ENCODE data around the gene SUMO3. TPM values are rescaled to one million over a fixed set of nuclear protein-coding genes. Genes with fewer than 3 reads are reported as not detected.

SUMO3 gene
- total and polyA plus RNA-seq, 2 of the 8 experiments (the other 6 are each of a cell fraction or from before 2014, with no cell fraction given) = 96.8 to 101 TPM

DNA sequence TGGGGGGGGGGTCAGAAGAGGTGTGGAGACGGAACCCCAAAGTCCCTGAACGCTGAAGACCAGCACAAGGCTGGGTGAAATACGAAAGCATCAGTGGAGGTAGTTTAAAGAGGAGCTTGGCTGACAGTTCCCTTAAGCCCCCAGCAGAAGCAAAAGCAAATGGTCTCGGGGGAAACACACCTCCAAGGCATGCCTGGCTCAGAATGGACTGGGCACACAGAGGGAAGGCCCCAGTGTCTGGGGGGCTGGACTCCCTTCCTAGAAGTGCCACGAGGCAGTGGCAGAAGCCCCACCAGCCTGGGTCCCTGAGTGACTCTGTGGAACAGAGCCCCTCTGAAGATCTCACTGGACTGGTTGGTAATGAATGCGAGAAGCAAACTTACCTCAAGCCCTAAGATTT, 60.1 kb downstream of the SUMO3 start:
- Histone ChIP-seq H3K18ac (ENCODE audit: extremely low read depth, low read length) (no peak overlapping the region), H3K9me3 (ENCODE audit: insufficient read depth in 2 of 2, low read depth in 1 of 2, low read length in 1 of 2) (peaks cover 0 to 6% of the 10 kb centered on the region in 2 experiments; a peak in 1 of 4 replicates), H3K79me2 (ENCODE audit: control insufficient read depth in 1 of 2, insufficient read depth in 2 of 2, low read length in 2 of 2) (no peaks in the 10 kb centered on the region), H3K27ac (ENCODE audit: low read depth, low read length) (no peak overlapping the region), H3K79me1 (ENCODE audit: low read depth, low read length) (no peaks in the 10 kb centered on the region), H2BK20ac (ENCODE audit: low read length) (no peak overlapping the region), H3K4me1 (replicated peaks in 1 of 4; ENCODE audit: control insufficient read depth in 3 of 4, insufficient read depth in 4 of 4, low read length in 3 of 4) (peaks cover 0 to 20% (median 9%) of the 10 kb centered on the region in 4 experiments; a peak in 5 of 7 replicates), H3K4me3 (ENCODE audit: extremely low read depth in 1 of 4, insufficient read depth in 2 of 4, low read depth in 3 of 4, low read length in 4 of 4) (no peak overlapping the region), H2BK120ac (replicated peaks; ENCODE audit: low read depth, low read length) (no peak overlapping the region), H3K14ac (ENCODE audit: insufficient read length) (no peak overlapping the region), H2BK5ac (ENCODE audit: low read depth, low read length) (no peak overlapping the region), H4K20me1 (replicated peaks in 1 of 2; ENCODE audit: control insufficient read depth in 1 of 2, insufficient read depth in 2 of 2, low read length in 2 of 2) (peaks cover 0 to 2% of the 10 kb centered on the region in 2 experiments), H2AFZ (ENCODE audit: low read length) (no peak overlapping the region), H3K36me3 (ENCODE audit: control insufficient read depth in 2 of 4, insufficient read depth in 4 of 4, low read length in 3 of 4) (no peaks in the 10 kb centered on the region), H3K9ac (replicated peaks in 1 of 4; ENCODE audit: extremely low read depth in 1 of 4, low read depth in 3 of 4, low read length in 3 of 4) (no peak overlapping the region), H3K27me3 (replicated peaks in 1 of 4; ENCODE audit: control insufficient read depth in 3 of 4, extremely low read depth in 1 of 4, insufficient read depth in 3 of 4, low read length in 3 of 4) (no peaks in the 10 kb centered on the region), H2BK15ac (ENCODE audit: low read length) (no peak overlapping the region), H3K56ac (replicated peaks; ENCODE audit: insufficient read length, low read depth, low read length) (no peak overlapping the region), H2AK5ac (ENCODE audit: low read depth, low read length) (no peak overlapping the region), H4K5ac (ENCODE audit: insufficient read length, low read depth, low read length) (no peak overlapping the region), H3K4me2 (ENCODE audit: insufficient read depth in 1 of 2, low read depth in 2 of 2, low read length in 2 of 2) (no peak overlapping the region), H3K4ac (replicated peaks; ENCODE audit: insufficient read length, low read depth, low read length) (no peak overlapping the region), H4K8ac (ENCODE audit: extremely low read depth, insufficient read depth, low read length) (peak overlapping the region; percentile 1; the same call in 1 of the 2 replicates), H3K23me2 (ENCODE audit: low read depth, low read length) (no peaks in the 10 kb centered on the region), H3K23ac (ENCODE audit: insufficient read length) (no peak overlapping the region), H2BK12ac (ENCODE audit: low read depth, low read length) (no peak overlapping the region), H4K91ac (replicated peaks; ENCODE audit: insufficient read length, low read length) (no peak overlapping the region)
- ChIA-PET POLR2A (ENCODE audit: partially characterized antibody) (interaction anchor here (0.9 to 1.1 kb wide), 2 partner anchors 11 to 43 kb away, joined by 3 to 4 read pairs; no protein-coding TSS in a partner anchor), CTCF (ENCODE audit: partially characterized antibody) (interaction anchor here (0.7 to 3.1 kb wide), 8 partner anchors 9 to 160 kb away, joined by 3 to 10 read pairs (median 4); no protein-coding TSS in a partner anchor)
- 83% methylated on average over 3 of the region's 6 CpGs; no CpG with 5 or more reads in 1 of the 2 experiments for WGBS, 2 experiments (ENCODE audit: extremely low coverage in 1 of 2, insufficient coverage in 1 of 2, insufficient read length in 1 of 2, insufficient replicate concordance in 2 of 2, low coverage in 1 of 2, low lambda C conversion rate in 2 of 2, missing lambda C conversion rate in 1 of 2)
- FAIRE-seq (no peak), DNase-seq (ENCODE audit: low read depth in 1 of 2, low spot score in 2 of 2) (peak in 1 of 2 experiments; percentile 36)
- TF ChIP-seq POLR2A (IDR thresholded peaks at IDR 0.05; ENCODE audit: control extremely low read depth in 1 of 2, low read depth in 2 of 2, low read length in 2 of 2) (no peak), PHF8 (conservative IDR thresholded peaks at IDR 0.05; ENCODE audit: low read depth, low read length) (no peak), SIRT6 (IDR thresholded peaks at IDR 0.05; ENCODE audit: low read length) (no peak), RAD21 (IDR thresholded peaks at IDR 0.05 in 1 of 2, conservative IDR thresholded peaks at IDR 0.05 in 1 of 2; ENCODE audit: low read depth in 2 of 2, low read length in 2 of 2) (no peak), TAF7 (optimal IDR thresholded peaks at IDR 0.05; ENCODE audit: borderline replicate concordance, low read depth, low read length) (no peak), MAX (IDR thresholded peaks at IDR 0.05) (no peak), RBBP5 (IDR thresholded peaks at IDR 0.05; ENCODE audit: borderline replicate concordance, low read depth, low read length) (no peak), KDM4A (IDR thresholded peaks at IDR 0.05; ENCODE audit: low read depth, low read length, severe bottlenecking) (no peak), POU5F1 (IDR thresholded peaks at IDR 0.05; ENCODE audit: low read depth, low read length) (no peak)
- TF ChIP-seq, protein P1, sequence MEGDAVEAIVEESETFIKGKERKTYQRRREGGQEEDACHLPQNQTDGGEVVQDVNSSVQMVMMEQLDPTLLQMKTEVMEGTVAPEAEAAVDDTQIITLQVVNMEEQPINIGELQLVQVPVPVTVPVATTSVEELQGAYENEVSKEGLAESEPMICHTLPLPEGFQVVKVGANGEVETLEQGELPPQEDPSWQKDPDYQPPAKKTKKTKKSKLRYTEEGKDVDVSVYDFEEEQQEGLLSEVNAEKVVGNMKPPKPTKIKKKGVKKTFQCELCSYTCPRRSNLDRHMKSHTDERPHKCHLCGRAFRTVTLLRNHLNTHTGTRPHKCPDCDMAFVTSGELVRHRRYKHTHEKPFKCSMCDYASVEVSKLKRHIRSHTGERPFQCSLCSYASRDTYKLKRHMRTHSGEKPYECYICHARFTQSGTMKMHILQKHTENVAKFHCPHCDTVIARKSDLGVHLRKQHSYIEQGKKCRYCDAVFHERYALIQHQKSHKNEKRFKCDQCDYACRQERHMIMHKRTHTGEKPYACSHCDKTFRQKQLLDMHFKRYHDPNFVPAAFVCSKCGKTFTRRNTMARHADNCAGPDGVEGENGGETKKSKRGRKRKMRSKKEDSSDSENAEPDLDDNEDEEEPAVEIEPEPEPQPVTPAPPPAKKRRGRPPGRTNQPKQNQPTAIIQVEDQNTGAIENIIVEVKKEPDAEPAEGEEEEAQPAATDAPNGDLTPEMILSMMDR (IDR thresholded peaks at IDR 0.05; ENCODE audit: control extremely low read depth in 1 of 3, insufficient read depth in 1 of 3, low read depth in 1 of 3, low read length in 3 of 3) = no peak
